Measurements from ENCODE around the gene N4BP2L2.

N4BP2L2 gene

DNA sequence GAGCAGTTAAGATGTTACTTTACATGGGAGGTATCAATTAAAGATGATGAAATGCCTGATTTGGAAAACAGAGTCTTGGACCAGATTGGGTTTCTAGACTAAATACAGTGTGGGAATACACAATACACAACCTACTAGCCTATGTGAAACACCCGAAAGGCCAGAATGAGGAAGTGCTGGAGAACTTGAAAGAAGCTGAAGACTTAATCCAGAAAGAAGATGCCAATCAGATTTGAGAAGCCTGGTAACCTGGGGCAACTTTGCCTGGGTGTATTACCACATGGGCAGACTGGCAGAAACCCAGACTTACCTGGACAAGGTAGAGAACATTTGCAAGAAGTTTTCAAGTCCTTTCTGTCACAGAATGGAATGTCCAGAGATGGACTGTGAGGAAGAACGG is 153.9 kb downstream of the N4BP2L2 start:
- no peak for FAIRE-seq
- DNase-seq (ENCODE audit: insufficient read length, low spot score), result no peak

DNA sequence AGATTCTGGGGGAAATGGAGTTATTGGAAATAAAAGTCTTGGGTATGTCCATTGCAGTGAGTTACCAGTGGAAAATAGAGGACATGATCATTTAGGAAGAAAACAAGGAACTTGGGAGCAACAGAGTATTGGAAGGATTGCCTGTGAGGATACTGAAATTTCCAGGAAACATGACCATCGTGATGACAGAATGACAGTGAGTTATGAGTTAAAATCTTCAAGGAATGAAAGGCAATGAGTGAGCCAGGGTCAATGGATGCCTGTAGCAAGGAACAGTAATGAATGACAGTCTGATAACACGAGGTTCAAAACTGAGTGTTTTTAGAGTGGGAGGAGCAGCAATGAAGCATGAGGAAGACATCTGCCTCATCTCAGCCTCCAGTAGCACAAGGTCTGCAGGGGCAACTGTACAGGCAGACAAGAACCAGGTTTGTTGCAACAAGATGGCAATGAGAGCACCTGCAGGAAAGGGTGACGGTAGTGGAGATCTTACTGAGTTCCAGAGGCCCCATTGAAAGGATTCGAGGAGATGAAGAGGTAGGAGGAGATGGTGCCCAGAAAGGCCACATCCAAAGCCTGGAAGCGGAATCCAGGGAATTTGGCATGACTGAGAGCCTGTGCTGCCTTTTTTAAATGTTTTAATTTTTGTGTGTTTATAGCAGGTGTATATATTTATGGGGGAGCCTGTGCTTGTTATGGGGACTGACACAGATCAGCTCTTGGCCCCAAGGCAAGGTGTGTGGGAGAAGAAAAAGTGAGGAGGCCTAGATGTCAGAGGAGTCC is 154.6 kb downstream of the N4BP2L2 start:
- no peak for DNase-seq (ENCODE audit: insufficient read length, low spot score)
- no peak for FAIRE-seq

All from GM19239 (cell line).